GM19455 (cell line): Measurements from ENCODE around the gene RPTOR.

ENCODE experiments used
- ATAC-seq: cut with Tn5 transposase; IDR thresholded peaks from one replicate; pipeline ENCODE4 v1.9.1; 2021; ENCODE audit not compliant: unreplicated experiment

The RPTOR gene

GRCh38 chr17:80902197-80902962 is 357.7 kb downstream of the RPTOR start:
- ATAC-seq: no peak

GRCh38 chr17:80902963-80903611 is 358.4 kb downstream of the RPTOR start:
- no peak for ATAC-seq

- ATAC-seq: no peak
Observed at GRCh38 chr17:80904036-80904753, 359.6 kb downstream of the RPTOR start.

GRCh38 chr17:80905586-80906230 is 361.1 kb downstream of the RPTOR start:
- no peak for ATAC-seq

GRCh38 chr17:80906364-80907259 is 362.0 kb downstream of the RPTOR start:
- no peak for ATAC-seq

- no peak for ATAC-seq
Observed at GRCh38 chr17:80907281-80907680, 362.6 kb downstream of the RPTOR start.

GRCh38 chr17:80908211-80908610 is 363.6 kb downstream of the RPTOR start:
- no peak for ATAC-seq

GRCh38 chr17:80908776-80909175 is 364.1 kb downstream of the RPTOR start:
- no peak for ATAC-seq

- ATAC-seq: no peak
Observed at GRCh38 chr17:80909635-80910034, 365.0 kb downstream of the RPTOR start.

GRCh38 chr17:80910043-80910442 is 365.4 kb downstream of the RPTOR start:
- no peak for ATAC-seq

GRCh38 chr17:80912476-80912875 is 367.8 kb downstream of the RPTOR start:
- ATAC-seq: no peak

GRCh38 chr17:80913928-80914821 is 369.5 kb downstream of the RPTOR start:
- ATAC-seq: no peak

- no peak for ATAC-seq
Observed at GRCh38 chr17:80916246-80916645, 371.6 kb downstream of the RPTOR start.

GRCh38 chr17:80917716-80918560 is 373.3 kb downstream of the RPTOR start:
- ATAC-seq: no peak

GRCh38 chr17:80918731-80919130 is 374.1 kb downstream of the RPTOR start:
- no peak for ATAC-seq

- ATAC-seq: no peak
Observed at GRCh38 chr17:80919331-80920311, 375.0 kb downstream of the RPTOR start.

- no peak for ATAC-seq
Observed at GRCh38 chr17:80920441-80920840, 375.8 kb downstream of the RPTOR start.
